PC-3 (cell line): ENCODE measurements around the gene JHY.

ENCODE experiments used
- EZH2 ChIP-seq: fragments of 300-600 bp; sonication (generic); IDR thresholded peaks from one replicate; pipeline ENCODE4 v1.6.1; 2017; ENCODE audit warnings: antibody characterized with exemption, mild to moderate bottlenecking, low read length; ENCODE audit not compliant: unreplicated experiment
- TF ChIP-seq, protein P1 (sequence below): fragments of 300-600 bp; sonication (generic); conservative IDR thresholded peaks from 2 replicates; pipeline ENCODE4 v1.5.1; 2017; ENCODE audit warnings: antibody characterized with exemption, low read depth, mild to moderate bottlenecking, low read length

DNA sequence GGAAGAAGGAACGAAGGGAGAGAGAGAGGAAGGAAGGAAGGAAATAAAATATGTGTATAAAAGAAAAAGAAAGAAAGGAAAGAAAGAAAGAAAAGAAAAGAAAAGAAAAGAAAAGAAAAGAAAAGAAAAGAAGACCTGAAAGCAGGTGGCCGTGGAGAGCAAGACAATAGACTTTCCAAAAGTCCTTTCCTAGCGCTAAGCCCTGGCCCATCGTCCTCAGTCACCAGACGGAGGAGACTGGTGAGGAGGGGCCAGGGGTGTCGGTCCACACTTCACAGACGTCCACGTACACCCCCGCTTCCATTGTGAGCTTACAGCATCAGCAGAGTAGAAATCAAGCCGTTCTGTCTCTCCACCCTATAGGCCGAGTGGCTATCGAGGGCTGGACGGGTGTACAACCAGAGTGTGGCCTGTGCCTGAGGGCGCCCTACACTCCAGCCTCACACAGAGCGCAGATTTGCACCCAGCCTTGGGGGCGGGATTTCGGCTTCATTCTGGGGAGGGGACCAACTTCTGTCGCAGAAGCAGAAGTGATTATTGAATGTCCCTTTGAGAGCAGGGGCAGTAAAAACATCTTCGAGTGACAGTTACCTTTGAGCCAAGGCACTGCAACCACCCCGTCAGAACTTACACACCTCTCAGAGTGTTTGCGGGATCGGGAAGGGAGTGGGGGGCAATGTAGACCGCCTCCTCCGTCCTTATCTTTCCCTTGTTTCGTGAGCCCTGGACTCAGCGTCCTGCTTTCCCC lies 101.1 kb downstream of the JHY start:
- TF ChIP-seq, protein P1, sequence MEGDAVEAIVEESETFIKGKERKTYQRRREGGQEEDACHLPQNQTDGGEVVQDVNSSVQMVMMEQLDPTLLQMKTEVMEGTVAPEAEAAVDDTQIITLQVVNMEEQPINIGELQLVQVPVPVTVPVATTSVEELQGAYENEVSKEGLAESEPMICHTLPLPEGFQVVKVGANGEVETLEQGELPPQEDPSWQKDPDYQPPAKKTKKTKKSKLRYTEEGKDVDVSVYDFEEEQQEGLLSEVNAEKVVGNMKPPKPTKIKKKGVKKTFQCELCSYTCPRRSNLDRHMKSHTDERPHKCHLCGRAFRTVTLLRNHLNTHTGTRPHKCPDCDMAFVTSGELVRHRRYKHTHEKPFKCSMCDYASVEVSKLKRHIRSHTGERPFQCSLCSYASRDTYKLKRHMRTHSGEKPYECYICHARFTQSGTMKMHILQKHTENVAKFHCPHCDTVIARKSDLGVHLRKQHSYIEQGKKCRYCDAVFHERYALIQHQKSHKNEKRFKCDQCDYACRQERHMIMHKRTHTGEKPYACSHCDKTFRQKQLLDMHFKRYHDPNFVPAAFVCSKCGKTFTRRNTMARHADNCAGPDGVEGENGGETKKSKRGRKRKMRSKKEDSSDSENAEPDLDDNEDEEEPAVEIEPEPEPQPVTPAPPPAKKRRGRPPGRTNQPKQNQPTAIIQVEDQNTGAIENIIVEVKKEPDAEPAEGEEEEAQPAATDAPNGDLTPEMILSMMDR = no peak
- TF ChIP-seq EZH2 = no peak
